ENCODE measurements around the gene RCBTB1.
A peak's percentile ranks its signal among the peaks of the same experiment; 100 is the strongest.
"Not testable (repeated sequence)": the region's sequence is repeated elsewhere in the genome, so short reads cannot be mapped to it uniquely, and the experiment has no call there.

RCBTB1 gene
- total RNA-seq = 26.1 to 38.6 (median 29.3) reads per million in 4 donors

DNA sequence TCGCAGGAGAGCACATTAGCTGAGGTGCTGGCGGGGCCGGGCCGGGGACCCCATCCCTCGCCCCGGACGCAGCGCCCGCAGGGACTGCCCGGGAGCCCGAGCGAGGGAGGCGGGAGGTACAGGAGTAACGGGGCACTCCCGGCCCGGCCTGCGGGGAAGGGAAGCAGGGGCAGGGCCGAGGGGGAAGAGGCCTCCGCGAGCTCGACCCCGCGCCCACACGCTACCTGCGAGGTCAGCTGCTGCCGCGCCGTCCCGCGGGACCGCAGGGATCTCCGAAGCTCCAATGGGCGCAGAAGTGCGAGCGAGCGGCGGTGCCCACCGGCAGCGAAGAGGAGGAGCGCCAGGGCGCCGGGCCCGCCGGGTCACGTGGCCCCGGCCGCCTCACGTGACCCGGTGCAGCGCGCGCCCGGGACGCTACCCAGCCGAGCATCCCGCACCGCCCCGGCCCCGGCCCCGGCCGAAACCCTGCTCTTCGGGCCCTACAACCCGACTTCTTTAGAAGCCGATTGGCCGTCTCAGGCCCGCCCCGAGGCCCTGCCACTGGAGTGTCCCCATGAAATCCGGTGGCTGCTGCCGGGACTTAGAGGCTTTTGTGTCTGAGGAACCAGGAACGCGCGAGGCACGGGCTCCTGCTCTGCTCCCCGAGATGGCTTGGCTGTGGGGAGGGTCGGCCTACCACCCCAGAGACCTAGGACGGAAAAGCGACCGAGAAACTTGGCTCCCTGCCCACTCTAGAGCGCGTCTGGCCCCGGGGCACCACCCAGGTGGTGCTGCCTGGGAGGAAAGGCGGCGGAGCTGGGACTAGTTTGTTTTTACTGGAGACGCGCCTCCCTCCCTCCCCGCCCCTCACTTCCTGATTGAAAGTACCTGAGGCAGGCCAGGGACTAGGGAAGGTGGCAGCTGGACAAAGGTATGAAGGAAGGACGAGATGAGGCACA is at the start of gene RCBTB1:
RCBTB1 (minus strand) TSS at position 339 of the 938 bp plus-strand sequence. CDS start 18,279 bp downstream, outside the sequence.
- DNase-seq = peak; percentile 57 to 76 (median 61)

DNA sequence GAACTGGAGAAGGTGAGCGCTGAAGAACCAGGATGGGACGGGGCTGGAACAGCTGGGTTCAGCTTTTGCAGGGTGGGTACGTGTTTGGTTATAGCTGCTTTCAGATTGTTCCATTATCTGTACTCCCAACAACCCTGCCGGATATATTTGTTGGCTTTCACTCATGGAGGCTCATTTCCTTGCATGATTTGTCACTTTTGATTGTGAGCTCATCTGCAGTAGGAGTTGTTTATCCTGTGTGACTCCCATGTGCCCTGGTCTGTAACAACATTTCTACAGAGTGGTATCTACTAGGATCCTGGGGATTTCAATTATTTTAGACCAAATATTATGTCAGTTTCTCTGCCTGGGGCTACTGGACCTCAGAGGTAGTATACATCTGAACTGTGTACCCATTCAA is 48.4 kb upstream of the RCBTB1 start:
- no peak for DNase-seq

DNA sequence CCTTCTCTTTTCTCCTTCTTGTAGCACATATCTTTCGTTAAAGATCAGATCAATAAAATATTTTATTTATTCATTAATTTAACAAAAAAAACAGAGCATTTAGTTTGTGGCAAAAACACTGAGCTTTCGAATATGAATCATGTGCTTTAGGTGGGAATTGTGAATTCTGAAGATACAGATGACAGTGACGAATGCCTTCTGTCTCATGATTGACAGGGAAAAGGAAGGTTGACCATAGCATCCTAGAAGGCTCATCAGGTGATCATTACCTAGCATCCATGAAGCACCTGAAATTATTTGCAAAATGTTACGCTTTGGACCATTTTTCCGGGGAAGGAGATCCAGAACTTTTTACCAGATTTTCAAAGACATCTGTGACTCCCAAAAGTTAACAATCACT is 46.8 kb upstream of the RCBTB1 start:
- no peak for DNase-seq

DNA sequence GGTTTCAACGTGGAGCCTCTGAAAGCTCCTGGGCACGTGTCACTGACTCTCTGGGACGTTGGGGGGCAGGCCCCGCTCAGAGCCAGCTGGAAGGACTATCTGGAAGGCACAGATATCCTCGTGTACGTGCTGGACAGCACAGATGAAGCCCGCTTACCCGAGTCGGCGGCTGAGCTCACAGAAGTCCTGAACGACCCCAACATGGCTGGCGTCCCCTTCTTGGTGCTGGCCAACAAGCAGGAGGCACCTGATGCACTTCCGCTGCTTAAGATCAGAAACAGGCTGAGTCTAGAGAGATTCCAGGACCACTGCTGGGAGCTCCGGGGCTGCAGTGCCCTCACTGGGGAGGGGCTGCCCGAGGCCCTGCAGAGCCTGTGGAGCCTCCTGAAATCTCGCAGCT is 45.2 kb upstream of the RCBTB1 start:
- no peak for DNase-seq

DNA sequence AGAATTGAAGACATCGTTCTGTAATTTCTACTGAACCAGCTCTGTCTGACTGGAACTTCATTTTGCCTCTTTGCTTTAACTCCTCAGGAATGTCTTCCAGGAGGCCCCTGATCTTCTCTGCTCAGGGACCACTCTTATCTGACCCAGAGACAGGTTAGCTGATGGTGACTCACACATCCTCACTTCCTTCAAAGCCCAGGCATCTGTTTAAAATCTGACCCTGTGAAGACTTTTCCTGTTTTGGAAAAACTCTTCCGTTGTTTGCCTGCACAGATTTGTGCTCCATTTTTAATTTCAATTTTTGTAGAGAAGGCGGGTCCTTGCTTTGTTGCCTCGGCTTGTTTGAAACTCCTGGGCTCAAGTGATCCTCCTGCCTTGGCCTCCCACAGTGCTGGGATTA is 44.6 kb upstream of the RCBTB1 start:
- no peak for DNase-seq

DNA sequence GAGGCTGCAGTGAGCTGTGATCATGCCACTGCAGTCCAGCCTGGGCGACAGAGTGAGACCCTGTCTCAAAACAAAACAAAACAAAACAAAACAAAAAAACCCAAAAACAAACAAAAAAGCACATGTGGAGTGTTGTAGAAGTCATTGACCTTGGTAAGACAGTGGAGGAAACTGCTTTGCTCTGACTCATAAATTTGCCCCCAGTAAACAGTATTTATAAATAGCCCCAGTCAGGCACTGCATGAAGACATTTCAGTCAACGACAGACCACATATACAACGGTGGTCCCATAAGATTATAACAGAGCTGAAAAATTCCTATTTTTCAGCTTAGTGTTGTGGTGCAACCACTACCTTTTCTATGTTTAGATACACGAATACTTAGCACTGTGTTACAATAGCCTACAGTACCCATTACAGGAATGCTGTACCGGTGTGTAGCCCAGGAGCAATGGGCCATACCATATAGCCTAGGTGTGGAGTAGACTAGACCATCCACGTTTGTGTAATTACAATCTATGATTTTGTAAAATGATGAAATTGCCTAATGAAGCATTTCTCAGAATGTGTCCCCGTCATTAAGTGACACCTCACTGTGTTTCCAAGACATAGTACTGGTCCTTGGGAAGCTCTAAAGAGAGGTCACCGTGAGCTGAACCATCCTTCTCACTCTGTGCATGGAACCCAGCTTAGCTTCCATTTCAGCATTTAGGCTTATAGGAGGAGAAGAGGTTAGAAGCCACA is 44.0 kb upstream of the RCBTB1 start:
- DNase-seq = no peak

DNA sequence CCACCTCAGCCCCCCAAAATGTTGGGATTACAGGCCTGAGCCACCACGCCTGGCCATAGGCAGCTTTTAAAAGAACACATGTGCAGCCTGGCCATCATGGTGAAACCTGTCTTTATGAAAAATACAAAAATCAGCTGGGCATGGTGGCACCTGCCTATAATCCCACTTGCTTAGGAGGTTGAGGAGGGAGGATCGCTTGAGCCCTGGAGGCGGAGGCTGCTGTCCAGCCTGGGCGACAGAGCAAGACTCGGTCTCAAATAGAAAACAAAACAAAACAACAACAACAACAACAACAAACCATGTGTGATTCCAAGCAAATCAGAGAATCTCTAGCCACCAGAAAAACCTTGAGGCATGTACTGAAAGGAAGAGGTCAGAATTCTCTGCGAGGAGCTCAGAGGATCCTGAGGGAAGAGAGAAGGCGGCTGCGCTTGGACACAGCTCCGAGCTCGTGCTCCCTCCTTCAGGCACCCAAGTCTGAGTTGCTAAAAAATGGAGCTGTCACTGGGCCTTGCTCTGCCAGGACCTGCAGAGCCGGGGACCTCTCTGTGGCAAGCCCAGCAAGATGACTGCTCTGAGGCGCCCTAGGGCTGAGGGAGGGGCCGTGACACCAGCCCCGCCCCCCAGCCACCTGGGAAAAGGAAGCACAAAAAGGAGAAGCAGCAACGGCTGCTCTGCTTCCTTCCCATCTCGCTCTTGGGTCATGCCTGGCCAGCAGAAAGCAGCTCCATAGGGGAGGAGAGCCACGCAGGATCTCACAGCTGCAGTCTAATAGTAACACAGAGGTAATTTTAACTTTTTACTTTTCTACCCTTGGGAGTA is 42.7 kb upstream of the RCBTB1 start, which contains the start of gene ARL11:
ARL11 (plus strand) TSS at position 677 of the 822 bp plus-strand sequence. CDS start 1,941 bp downstream, outside the sequence.
- peak in 4 of 5 donors; percentile 10 to 72 (median 18) for DNase-seq

DNA sequence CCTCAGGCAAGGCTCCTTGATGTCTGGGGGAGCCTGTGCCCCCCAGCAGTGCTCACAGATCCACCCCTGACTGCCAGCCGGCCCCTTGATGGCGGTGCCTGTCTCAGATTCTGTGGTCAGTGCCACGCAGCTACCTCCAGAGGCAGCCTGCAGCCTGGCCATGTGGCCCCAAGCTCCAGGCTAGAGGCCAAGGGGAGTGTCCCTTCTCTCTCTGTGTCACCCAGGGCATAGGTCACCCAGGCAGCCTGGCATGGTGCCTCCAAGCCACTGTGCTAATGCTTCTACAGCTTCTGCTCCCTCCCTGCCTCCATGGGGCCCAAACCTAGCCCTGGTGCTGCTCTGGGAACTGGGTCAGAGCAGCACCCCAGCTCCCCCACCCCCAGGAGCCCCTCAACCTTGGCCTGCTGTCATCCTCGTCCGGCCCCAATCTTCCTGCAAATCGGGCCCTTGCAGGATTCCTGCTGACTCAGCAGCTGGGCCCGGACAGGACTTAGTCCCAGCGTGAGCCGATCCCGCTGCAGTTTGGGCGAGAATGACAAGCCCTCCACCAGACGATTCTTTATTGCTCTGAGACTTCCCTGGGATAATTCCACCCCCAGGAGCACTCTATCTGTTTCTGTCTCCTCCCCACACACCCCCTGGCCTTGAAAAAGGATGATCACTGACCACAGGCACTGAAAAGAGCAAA is 40.2 kb upstream of the RCBTB1 start:
- no peak for DNase-seq

DNA sequence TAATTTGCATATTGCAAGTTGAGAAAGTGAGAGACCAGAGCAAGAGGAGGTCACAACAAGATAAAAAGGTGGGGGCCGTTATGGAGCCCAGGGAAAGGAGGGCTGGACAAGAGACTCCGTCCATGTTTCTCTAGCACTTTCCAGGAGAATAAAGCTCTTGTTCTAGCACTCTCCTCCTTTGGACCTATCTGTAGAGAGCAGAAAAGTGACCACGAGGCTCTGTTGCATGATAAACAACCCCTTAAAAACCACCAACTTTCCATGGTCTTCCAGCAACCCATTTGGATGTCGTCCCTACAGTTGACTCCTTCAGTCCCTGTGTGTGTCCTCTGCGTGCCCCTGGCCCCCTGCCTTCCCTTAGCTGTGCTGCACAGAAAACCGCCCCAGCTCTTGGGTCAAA is 38.9 kb upstream of the RCBTB1 start:
- DNase-seq = no peak

DNA sequence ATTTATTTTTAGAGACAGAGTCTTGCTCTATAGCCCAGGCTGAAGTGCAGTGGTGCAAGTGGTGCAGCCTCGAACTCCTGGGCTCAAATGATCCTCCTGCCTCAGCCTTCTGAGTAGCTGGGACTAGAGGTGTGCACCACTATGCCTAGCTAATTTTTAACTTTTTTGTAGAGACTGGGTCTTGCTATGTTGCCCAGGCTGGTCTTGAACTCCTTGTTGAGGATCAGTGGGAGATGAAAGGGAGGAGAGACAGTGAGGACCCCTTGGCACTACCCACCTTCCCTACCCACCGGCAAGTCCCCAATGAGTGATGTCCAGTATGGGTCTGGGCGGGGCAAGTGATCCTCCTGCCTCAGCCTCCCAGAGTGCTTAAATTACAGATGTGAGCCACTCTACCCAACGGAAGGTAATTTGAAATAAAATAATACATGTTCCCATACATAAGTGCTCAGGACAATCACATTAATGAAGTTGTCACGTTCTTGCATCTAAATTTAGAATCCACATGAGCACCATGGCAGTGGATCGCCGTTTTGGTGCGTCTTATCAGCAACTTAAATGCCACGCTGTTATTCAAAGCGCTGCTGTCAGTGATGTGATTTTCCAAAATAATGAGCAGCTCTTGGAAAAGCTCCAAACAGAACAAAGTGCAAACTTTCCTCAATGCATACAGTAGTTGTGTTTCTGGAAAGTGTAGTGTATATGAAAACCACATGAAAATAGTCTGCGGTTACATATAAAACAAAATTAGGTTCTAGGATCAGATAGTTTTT is 37.0 kb upstream of the RCBTB1 start:
- no peak for DNase-seq

DNA sequence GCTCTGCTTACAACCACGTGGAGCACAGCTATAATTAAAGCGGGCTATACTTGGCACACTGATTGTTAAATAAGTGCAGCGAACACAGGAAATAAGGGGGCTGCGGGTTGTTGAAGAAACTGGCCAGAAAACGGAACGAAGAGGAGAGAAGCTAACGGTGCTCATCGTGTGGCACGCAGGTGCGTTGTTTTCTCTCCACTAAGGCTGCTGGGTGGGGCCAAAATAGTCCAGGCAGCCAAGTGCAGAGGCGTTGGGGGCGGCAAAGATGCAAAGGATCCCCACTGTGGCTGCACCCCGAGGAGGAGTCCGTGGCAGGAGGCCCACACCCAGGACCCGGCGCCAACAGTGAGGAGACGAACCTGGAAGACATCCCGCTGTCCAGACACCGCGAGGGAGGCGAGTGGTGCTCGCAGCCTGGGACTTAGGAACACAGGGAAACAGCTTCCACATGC is 34.8 kb upstream of the RCBTB1 start:
- peak in 1 of 5 donors; percentile 11 for DNase-seq

DNA sequence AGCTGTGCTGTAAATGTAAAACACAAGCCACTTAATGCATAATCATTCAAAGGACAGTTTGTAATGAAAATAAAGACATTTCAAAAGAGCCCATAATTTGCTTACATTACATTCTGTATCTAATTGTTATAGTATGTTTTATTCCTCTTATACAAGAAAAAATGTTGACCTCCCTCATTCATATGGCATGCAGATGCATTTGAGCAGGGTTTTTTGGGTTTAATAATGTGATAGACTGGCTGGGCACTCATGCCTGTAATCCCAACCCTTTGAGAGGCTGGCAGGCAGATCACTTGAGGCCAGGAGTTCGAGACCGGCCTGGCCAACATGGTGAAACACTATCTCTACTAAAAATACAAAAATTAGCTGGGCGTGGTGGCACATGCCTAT is 31.3 kb upstream of the RCBTB1 start:
- DNase-seq = no peak

DNA sequence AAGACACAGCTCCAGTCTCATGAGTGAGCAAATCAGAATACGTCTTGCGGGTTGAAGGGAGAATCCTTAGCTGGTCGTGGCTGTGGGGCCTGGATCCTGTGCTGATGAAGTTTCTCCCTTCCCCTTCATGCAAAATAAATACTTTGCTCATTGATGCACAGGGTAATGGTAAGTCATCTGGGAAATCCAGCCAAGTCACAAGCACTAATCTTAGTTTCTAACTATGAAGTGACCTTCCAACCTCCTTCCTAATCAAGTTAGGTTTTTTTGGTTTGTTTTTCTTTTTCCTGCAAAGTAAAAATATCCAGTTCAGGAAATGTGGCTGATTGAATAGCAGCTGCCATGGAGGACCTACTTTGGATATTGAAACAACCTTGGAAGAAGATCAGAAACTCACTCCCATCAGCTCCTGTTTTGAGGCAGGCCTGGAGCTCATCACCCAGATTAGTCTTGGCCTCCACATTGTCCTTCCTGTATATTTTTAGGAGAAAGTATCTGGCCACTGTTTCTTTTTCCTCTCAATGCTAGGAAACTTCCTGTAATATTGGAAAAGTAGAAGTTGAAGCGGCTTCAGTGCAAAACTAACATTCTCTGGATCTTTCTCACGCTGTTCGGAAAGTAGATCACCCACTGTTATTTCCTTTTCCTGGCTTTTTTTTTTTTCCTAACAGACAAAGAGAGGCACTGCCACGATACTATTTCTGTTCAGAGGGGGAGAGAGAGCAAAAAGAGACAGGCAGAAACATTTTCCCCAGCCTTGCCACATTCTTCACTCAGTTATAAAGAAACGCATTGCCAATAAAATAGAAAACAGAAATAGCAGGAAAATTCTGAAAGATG is 30.7 kb upstream of the RCBTB1 start:
- DNase-seq = no peak

DNA sequence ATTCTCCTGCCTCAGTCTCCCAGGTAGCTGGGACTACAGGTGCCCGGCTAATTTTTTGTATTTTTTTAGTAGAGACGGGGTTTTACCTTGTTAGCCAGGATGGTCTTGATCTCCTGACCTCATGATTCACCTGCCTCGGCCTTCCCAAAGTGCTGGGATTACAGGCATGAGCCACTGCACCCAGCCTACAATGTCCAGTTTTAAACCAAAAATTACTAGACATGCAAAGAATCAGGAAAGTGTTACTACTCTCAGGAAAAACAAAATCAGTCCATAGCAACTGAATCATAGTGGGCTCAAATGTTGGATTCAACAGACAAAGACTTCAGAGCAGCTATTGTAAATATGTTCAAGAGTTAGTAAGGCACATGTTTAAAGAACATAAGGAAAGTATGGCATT is 26.7 kb upstream of the RCBTB1 start:
- DNase-seq = not testable (repeated sequence)

DNA sequence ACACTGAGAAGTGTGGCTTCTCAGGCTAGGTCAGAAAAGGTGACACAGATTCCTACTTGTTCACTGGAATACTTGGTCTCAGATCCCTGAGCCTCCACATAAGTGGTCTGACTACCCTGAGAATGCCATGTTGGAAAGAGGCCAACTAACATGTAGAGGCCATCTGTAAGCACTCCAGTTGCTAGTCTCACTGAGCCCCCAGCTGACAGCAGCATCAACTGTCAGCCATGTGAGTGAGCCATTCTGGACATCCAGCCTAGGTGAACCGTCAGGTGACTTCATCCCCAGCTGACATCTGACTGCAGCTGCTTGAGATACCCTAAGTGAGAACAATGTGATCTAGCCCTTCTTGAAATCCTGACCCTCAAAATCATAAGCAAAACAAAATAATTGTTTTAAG is 24.8 kb upstream of the RCBTB1 start:
- DNase-seq = no peak

DNA sequence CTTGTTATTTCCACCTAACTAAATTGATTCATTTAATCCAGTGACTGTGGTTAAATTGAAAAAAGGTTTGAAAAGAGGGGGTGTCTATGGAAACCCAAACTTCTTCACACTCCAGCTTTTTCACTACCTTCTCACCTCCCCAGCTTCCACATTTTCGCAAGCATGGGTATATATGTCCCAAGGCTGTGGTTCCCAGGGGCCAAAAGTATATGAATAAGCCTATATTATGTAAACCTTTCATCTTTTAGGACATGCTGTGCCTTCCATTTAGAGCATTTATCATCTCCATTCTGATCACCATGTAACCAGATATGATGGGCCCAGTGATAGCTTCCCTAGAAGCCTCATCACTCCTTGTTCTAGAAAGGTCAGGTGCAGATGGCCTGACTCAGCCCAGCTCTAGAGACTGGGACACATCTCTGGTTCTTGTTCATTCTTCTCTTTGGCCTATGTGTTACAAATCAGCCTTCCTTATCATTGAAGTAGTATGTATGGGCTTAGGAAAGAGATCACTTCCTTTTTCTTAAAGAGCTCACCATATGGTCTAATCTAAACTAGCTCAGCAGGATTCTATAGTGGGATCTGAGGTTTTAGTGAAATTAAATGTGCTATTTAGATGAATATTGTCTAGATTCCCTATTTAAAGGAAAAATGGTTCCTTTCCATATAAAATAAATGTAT is 23.4 kb upstream of the RCBTB1 start:
- no peak for DNase-seq

DNA sequence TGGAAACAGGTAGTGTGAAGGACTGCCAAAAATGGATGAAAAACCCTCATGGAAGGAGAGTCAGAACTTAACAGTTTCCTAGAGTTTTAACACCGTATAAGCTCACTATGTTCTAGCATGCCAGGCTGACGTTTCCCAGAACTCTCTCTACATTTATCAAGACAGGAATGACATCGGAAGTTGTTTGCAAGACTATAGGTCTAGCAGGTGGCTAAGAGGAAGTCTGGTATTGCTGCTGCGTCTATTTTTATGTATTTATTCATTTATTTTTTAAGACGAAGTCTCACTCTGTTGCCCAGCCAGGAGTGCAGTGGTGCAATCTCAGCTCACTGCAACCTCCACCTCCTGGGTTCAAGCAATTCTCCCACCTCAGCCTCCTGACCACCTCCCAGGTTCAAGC is 22.4 kb upstream of the RCBTB1 start:
- no peak for DNase-seq

DNA sequence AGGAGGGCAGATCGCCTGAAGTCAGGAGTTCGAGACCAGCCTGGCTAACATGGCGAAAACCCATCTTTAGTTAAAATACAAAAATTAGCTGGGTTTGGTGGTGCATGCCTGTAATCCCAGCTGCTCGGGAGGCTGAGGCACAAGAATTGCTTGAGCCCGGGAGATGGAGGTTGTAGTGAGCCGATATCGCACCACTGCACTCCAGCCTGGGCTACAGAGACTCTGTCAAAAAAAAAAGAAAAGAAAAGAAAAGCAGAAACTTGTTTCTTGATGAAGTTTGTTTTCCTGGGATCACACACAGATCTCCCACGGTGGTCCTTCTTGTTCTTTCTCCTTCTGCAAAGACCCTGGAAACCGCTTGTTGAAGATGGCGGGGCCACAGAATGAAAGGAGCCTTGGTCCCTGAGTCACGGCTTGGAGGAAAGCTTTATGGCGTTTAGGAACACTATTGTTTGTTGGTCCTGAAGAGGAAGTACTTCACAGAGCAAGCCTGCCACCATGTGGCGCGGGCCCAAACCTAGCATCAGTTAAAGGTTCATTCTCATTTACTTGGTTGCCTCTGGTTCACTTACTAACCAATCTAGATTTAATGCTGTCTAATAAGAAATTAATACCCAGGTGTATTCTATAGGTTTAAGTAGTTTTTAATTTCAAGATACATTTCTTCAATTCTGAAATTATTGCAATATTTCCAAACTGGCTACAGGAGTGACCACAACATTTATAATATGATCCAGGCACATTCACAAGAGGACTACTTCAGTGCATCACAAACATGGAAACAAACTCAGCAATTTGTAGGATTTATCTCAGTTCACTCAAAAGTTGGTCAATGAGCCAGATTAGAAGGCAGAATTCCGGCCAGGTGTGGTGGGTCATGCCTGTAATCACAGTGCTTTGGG is 21.6 kb upstream of the RCBTB1 start:
- DNase-seq = peak; percentile 54 to 81 (median 63)

DNA sequence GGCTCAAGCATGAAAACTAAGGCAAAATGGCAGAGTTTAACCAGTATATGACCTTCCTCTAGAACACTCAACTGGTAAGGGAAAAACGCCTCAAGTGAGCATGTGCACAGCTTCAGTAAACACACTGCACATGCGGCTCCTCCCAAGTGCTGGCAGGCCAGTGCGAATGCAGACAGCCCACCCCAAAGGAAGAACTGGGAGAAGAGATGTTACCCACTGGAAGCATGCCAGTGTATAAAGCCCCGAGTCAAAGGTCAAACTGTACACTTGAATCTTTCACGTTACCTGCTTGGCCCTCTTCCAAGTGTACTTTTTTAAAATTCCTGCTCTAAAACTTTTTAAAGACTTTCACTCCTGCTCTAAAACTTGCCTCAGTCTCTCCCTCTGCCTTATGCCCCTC is 19.2 kb upstream of the RCBTB1 start:
- DNase-seq = no peak

All from T-helper 1 cell (primary cell).